Activated naive CD4-positive, alpha-beta T cell treated with anti-CD3 and anti-CD28 coated beads, Interleukin-2, amount 50 U/mL, for 24 hours (primary cell): ENCODE results near the gene DDX43.

ENCODE experiments used
- H3K27ac Mint-ChIP-seq: one replicate; pipeline ENCODE4 v1.8.0; 2021; ENCODE audit warnings: mild to moderate bottlenecking, mixed read lengths
- H3K27me3 Mint-ChIP-seq: one replicate; pipeline ENCODE4 v1.8.0; 2021; ENCODE audit warnings: mixed read lengths
- H3K36me3 Mint-ChIP-seq: one replicate; pipeline ENCODE4 v1.8.0; 2021; ENCODE audit warnings: mixed read lengths
- H3K4me1 Mint-ChIP-seq: one replicate; pipeline ENCODE4 v1.8.0; 2021; ENCODE audit warnings: mixed read lengths
- H3K4me3 Mint-ChIP-seq: one replicate; pipeline ENCODE4 v1.8.0; 2021; ENCODE audit warnings: mild to moderate bottlenecking, mixed read lengths
- H3K9me3 Mint-ChIP-seq: one replicate; pipeline ENCODE4 v1.8.0; 2021; ENCODE audit warnings: mixed read lengths

DDX43 gene

DNA sequence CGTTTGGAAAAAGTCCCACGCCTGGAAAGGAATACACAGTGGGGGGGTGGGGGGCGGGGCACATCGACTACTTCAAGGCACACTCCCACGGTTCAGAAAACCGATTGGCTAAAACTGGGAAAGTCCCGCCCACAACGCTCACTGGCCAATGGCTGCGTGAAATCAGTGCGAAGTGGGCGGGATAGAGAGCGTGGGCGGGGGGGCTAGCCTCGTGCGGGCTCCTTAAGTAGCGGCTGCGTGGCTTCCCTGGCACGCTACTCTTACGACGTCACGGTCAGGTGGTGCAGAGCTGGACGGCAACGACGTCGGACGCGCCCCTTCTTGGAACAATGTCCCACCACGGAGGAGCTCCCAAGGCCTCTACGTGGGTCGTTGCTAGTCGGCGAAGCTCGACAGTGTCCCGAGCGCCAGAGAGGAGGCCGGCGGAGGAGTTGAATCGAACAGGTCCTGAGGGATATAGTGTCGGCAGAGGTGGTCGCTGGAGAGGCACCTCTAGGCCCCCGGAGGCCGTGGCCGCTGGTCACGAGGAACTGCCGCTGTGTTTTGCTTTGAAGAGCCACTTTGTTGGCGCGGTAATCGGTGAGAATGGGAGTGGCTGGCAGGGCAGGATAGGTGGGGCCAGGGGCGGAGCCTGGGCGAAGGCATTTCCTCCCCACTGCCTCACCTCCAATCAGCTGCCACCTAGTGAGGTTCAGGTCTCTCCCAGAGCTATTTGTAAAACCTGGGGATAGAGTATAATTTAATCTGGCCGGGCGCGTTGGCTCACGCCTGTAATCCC lies at the start of gene DDX43:
DDX43 (plus strand) TSS at position 252 of the 778 bp plus-strand sequence; CDS start at position 330, 78 bp downstream.
- Mint-ChIP-seq H3K4me1 (no peaks in the 10 kb centered on the region), H3K27ac (peak within 1 kb of the TSS; percentile 77), H3K27me3 (peaks cover 2% of the 10 kb centered on the region), H3K4me3 (peak within 1 kb of the TSS; percentile 70), H3K36me3 (no peaks in the 10 kb centered on the region), H3K9me3 (no peaks in the 10 kb centered on the region)

DNA sequence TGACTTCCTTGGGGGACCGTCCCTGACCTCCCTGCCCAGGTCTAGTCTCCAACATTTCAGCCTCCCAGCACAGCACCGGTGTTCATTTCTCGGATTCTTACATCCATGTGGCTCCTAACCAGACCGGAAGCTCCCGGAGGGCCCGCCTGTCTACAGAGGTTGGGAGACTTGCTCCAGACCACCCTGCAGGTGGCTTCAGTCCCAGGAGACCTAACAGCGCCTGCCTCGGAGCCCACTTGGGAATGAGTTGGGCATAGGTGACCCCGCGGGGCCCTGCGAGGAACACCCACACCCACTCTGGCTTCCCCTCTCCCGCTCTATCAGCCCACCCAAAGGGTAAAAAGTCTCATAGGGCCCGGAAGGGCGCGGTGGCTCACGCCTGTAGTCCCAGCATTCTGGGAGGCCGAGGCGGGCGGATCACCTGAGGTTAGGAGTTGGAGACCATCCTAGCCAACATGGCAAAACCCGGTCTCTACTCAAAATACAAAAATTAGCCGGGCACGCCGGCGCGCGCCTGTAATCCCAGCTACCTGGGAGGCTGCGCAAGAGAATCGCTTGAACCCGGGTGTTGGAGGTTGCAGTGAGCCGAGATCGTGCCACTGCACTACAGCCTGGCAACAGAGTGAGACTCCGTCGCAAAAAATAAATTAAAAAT lies 46.0 kb upstream of the DDX43 start:
- H3K9me3 Mint-ChIP-seq: no peaks in the 10 kb centered on the region
- no peaks in the 10 kb centered on the region for H3K4me1 Mint-ChIP-seq
- no peak overlapping the region for H3K4me3 Mint-ChIP-seq
- H3K27ac Mint-ChIP-seq: no peak overlapping the region
- H3K36me3 Mint-ChIP-seq: no peaks in the 10 kb centered on the region
- H3K27me3 Mint-ChIP-seq: peaks cover 24% of the 10 kb centered on the region

DNA sequence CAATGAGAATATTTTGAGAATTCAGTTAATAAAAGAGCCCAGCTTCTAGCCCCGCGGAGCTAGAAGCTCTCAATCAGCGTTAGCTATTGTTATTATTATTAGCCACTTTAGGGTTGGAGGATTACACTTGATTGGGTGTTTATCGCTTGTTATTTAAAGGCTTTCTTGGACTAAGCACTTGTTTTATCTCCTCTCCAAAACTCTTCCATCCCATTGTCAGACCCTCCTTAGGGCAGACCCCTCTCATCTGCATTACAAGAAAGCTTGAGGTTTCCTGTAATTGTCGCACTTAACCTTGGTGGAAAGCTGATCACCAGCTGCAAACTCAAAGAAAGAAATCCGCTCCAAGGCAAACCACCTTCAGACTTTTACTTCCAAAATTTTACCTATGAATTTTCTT lies 45.3 kb upstream of the DDX43 start:
- no peaks in the 10 kb centered on the region for H3K4me1 Mint-ChIP-seq
- no peaks in the 10 kb centered on the region for H3K9me3 Mint-ChIP-seq
- no peak overlapping the region for H3K4me3 Mint-ChIP-seq
- no peak overlapping the region for H3K27ac Mint-ChIP-seq
- no peaks in the 10 kb centered on the region for H3K36me3 Mint-ChIP-seq
- H3K27me3 Mint-ChIP-seq: peaks cover 24% of the 10 kb centered on the region

DNA sequence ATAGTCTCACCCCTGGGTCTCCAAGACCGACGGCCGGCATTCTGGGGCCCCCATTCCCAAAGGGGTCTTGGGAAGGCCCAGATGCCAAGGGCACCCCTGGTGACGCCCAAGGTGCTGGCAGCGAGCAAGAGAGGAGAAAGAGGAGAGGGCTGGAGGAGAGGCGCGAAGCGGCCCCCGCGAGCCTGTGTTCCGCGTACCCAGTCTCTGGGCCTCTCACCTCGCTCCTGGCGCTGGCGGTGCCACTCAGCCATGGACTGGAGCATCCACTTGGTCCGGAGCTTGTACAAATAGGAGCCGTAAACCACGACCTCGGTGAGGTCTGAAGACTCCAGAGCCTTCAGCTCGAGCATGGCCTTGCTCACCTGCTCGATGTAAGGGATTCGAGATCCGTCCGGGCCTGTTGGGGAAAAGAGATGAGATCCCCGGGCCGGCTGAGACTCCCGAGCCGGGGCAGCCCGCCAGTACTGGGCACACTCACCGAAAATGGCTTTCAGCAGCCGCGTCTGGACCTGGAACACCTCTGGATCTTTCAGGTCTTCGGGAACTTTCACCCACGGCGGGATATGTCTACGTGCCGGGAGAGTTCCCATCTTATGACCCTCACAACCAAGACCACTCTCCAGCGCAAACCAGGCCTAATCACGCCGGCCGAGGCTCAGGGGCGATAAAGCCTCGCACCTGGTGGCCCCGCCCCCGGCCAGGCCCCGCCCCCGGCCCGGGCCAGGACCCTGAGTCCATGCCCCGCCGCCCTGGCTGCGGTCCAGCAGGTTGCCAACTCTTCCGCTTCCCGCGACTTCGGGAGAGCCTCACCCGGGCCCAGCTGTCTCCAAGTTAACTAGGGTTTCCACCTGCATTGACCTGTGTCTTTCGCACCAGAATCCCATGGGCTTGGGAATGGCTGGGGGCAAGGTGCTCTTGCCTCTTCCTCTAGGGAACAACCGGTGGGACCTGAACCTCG lies 40.7 kb upstream of the DDX43 start, which contains the start of gene DPPA5:
DPPA5 (minus strand) TSS at position 641 of the 958 bp plus-strand sequence; CDS start at position 590, 51 bp downstream.
- Mint-ChIP-seq H3K27me3 (peaks cover 11% of the 10 kb centered on the region), H3K36me3 (no peaks in the 10 kb centered on the region), H3K4me1 (no peaks in the 10 kb centered on the region), H3K27ac (no peak within 1 kb of the TSS), H3K9me3 (no peaks in the 10 kb centered on the region), H3K4me3 (no peak within 1 kb of the TSS)

DNA sequence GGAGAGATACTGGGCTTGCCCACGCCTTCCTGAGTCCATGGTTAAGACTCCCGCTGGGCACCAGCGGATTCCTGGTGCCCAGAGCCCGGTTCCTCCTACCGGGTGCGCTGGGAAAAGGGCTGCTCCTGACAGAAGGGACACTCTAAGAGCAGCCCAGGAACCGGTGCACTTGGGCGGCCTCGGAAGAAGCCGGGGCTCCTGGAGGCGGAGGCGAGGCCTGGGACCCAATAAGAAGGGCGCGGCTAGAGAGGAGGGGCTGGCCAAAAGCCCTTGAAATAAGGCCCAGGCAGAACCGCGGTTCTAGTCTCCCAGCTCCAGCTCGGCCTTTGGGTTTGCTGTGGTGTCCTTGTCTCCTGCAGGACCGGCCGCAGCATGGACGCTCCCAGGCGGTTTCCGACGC lies 32.3 kb upstream of the DDX43 start, which contains the start of gene KHDC3L:
KHDC3L (plus strand) TSS at position 301 of the 400 bp plus-strand sequence; CDS start at position 373, 72 bp downstream.
- no peaks in the 10 kb centered on the region for H3K9me3 Mint-ChIP-seq
- H3K27ac Mint-ChIP-seq: no peak within 1 kb of the TSS
- H3K27me3 Mint-ChIP-seq: peaks cover 2% of the 10 kb centered on the region
- H3K4me3 Mint-ChIP-seq: no peak within 1 kb of the TSS
- H3K4me1 Mint-ChIP-seq: no peaks in the 10 kb centered on the region
- H3K36me3 Mint-ChIP-seq: no peaks in the 10 kb centered on the region

DNA sequence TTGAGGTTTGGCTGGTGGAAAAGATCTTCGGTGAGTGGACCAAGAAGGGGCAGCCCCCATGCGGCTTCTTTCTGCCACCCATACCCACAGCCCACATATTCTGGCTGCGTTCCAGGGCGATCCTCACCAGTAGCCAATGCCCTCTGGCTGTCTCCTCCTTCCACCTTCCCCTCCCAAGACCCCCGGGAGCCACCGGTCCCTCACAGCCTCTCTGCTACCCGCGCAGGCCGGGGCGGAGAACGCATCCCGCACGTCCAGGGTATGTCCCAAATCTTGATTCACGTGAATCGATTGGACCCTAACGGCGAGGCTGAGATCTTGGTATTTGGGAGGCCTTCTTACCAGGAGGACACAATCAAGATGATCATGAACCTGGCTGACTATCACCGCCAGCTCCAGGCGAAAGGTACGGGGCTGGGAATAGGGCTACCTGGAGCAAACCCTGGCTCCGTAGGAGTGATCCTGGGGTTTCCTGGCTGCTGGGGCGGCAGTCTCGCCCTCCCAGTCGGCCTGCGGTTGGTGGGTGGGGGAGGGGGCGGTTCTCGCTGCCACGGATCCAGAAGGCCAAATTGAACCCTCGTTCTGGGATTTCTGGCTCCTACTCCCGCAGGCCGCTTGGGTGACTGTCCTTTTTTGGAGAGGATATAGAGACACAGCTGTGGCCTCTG lies 31.6 kb upstream of the DDX43 start:
- peaks cover 2% of the 10 kb centered on the region for H3K27me3 Mint-ChIP-seq
- H3K4me1 Mint-ChIP-seq: no peaks in the 10 kb centered on the region
- H3K36me3 Mint-ChIP-seq: no peaks in the 10 kb centered on the region
- H3K9me3 Mint-ChIP-seq: no peaks in the 10 kb centered on the region
- no peak overlapping the region for H3K27ac Mint-ChIP-seq
- H3K4me3 Mint-ChIP-seq: no peak overlapping the region

DNA sequence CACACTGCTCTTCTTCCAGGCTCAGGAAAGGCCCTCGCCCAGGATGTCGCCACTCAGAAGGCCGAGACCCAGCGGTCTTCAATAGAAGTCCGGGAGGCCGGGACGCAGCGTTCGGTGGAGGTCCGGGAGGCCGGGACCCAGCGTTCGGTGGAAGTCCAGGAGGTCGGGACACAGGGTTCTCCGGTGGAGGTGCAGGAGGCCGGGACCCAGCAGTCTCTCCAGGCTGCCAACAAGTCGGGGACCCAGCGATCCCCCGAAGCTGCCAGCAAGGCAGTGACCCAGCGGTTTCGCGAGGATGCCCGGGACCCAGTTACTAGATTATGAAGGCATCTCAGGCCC lies 31.1 kb upstream of the DDX43 start:
- Mint-ChIP-seq H3K36me3 (no peaks in the 10 kb centered on the region), H3K4me3 (no peak overlapping the region), H3K27ac (no peak overlapping the region), H3K9me3 (no peaks in the 10 kb centered on the region), H3K27me3 (peaks cover 2% of the 10 kb centered on the region), H3K4me1 (no peaks in the 10 kb centered on the region)

DNA sequence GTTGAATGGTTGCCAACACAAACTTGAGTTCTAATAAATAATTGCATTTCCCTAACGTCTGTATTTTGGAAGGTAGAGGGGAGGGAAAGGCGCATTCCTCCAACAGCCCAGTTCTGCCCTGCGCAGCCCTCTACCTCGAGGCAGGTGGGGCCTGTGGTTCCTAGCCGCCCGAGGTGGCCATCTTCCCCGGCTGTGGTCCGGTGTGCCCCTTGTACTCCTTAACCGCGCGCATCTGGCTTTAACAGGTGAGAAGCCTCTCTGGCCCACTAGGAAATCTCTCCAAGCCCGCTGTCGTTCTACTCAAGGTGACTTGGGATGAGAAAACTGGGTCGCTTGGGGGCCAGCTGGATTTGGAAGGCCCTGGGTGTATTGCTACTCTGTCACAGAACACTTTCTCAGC lies 30.5 kb upstream of the DDX43 start:
- H3K36me3 Mint-ChIP-seq: no peaks in the 10 kb centered on the region
- H3K9me3 Mint-ChIP-seq: no peaks in the 10 kb centered on the region
- H3K27ac Mint-ChIP-seq: no peak overlapping the region
- no peaks in the 10 kb centered on the region for H3K4me1 Mint-ChIP-seq
- H3K27me3 Mint-ChIP-seq: peaks cover 2% of the 10 kb centered on the region
- no peak overlapping the region for H3K4me3 Mint-ChIP-seq

DNA sequence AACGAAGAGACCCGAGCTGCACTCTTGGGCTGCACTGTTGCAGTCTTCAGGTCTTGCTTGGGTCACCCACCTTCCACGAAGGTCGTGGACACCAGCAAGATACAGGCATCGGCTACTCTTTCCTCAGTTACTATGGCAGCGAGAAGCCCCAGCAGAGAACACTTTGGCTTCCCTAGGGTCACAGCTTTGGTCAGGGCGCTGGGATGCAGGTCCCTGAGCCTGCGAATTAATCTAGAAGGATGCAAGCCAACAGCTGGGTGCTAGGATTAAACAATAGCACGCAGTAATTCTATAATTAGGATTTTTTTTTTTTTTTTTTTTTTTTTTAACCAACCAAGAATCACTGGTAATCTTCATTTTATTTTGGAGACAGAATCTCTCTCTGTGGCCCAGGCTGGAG lies 30.1 kb upstream of the DDX43 start:
- no peaks in the 10 kb centered on the region for H3K36me3 Mint-ChIP-seq
- H3K27me3 Mint-ChIP-seq: peaks cover 2% of the 10 kb centered on the region
- H3K4me3 Mint-ChIP-seq: no peak overlapping the region
- no peaks in the 10 kb centered on the region for H3K4me1 Mint-ChIP-seq
- no peak overlapping the region for H3K27ac Mint-ChIP-seq
- H3K9me3 Mint-ChIP-seq: no peaks in the 10 kb centered on the region

DNA sequence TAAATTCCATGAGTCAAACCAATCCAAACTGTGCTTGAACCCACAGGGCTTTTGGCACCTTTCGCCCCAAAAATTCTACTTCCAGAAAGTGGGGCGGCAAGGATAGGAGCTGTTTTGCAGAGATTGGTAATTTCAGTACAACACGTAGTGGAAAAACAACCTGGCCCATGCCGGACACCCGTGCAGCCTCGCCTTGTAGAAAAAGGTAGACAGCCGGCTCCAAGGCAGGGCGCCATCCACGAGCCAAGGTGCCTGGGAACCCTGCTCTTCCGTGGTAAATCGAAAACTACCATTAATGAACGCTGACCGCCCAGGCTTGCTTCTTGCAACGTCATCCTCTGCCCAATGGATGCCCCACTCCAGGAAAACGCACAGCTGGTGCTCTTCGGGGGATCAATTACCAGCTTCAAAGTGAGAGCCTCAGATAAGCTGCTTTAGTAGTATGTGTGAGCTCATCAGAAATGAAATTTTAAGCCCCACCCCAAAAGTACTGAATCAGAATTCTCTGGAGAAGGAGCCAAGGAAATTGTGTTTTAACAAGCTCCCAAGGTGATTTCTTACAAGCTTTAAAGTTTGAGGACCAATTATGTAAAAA lies 26.8 kb upstream of the DDX43 start:
- Mint-ChIP-seq H3K9me3 (no peaks in the 10 kb centered on the region), H3K36me3 (no peaks in the 10 kb centered on the region), H3K27me3 (peaks cover 2% of the 10 kb centered on the region), H3K27ac (no peak overlapping the region), H3K4me1 (no peaks in the 10 kb centered on the region), H3K4me3 (no peak overlapping the region)

DNA sequence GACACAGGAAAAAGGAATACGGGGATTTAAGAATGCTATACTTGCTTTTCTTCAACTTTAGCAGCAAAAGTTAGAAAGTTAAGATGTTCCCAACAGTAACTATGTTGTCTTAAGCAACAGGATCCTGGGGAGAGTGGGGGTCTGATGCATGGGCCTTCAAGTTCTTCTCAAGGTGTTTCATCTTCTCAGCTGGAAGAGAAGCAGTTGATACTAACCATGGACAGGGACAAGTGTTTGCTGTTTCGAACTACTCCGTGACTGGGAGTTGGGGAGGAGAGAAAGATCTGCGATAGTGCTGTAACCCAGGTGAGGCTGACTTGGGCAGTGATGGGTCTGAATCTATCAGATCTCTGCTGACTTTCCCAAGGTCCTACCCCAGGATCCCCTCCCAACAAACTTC lies 26.0 kb upstream of the DDX43 start:
- Mint-ChIP-seq H3K9me3 (no peaks in the 10 kb centered on the region), H3K27ac (no peak overlapping the region), H3K36me3 (no peaks in the 10 kb centered on the region), H3K4me3 (no peak overlapping the region), H3K27me3 (peaks cover 2% of the 10 kb centered on the region), H3K4me1 (no peaks in the 10 kb centered on the region)

DNA sequence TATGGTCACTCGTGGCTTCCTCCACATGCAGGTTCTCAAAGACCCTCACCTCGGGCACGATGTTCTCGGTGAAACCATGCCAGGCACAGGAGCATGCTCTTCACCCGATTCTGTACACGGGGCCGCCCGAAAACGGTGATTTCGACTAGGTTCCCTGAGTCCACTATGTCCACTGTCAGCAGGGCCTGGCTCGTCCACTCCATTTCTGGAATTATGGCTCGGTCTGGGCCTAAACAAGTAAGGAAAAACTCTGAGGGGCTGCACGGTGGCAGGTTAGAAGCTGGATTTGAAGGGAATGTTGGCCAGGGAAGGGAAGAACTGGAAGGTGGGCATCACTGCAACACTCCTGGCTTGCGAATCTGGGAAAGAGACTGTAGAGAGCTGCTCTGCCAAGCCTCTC lies 25.5 kb upstream of the DDX43 start:
- H3K27ac Mint-ChIP-seq: no peak overlapping the region
- no peaks in the 10 kb centered on the region for H3K4me1 Mint-ChIP-seq

DNA sequence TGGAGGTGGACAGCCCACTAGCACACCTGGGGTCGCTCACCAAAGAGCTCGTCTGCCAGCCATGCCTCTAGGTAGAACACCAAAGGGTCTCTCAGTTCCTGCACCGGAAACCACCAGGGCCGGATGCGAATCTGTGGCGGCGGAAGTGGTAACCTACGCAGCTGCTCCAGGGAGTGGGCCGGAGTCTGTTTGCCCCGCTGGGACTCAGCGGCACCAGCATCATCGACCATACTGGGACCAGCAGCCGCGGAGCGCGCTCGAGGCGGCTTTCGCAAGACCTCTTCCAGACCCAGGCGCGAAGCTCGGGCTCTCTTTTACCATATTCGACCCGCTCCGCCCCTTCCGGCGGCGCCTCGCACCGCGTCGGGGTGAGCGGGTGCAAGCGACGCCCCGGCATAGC lies 25.1 kb upstream of the DDX43 start, which contains the start of gene OOEP:
OOEP (minus strand) TSS at position 335 of the 400 bp plus-strand sequence; CDS start at position 230, 105 bp downstream.
- Mint-ChIP-seq H3K36me3 (no peaks in the 10 kb centered on the region), H3K27me3 (peaks cover 2% of the 10 kb centered on the region), H3K4me3 (no peak within 1 kb of the TSS), H3K27ac (no peak within 1 kb of the TSS), H3K9me3 (no peaks in the 10 kb centered on the region), H3K4me1 (no peaks in the 10 kb centered on the region)

More for the DNA sequence above, 25.5 kb upstream of the DDX43 start:
- H3K36me3 Mint-ChIP-seq: no peaks in the 10 kb centered on the region
- no peaks in the 10 kb centered on the region for H3K9me3 Mint-ChIP-seq
- H3K4me3 Mint-ChIP-seq: no peak overlapping the region
- peaks cover 2% of the 10 kb centered on the region for H3K27me3 Mint-ChIP-seq

DNA sequence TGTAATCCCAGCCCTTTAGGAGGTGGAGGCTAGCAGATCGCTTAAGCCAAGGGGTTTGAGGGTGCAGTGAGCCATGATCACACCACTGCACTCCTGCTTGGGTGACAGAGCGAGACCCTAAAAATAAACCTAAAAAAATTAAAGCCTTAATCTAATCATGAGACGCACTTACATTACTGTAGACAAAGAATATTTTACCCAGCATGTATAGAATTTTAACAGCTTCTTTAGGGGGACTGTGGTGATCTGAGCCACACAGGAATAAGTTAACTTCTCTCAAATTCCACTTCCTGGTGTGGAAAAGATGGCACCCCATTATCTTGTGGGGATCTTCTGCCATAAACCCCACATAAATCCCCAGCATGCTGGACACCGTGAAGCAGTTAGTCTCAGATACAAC lies 22.6 kb upstream of the DDX43 start:
- Mint-ChIP-seq H3K27me3 (no peaks in the 10 kb centered on the region), H3K4me1 (no peaks in the 10 kb centered on the region), H3K4me3 (no peak overlapping the region), H3K9me3 (no peaks in the 10 kb centered on the region), H3K27ac (no peak overlapping the region), H3K36me3 (no peaks in the 10 kb centered on the region)

DNA sequence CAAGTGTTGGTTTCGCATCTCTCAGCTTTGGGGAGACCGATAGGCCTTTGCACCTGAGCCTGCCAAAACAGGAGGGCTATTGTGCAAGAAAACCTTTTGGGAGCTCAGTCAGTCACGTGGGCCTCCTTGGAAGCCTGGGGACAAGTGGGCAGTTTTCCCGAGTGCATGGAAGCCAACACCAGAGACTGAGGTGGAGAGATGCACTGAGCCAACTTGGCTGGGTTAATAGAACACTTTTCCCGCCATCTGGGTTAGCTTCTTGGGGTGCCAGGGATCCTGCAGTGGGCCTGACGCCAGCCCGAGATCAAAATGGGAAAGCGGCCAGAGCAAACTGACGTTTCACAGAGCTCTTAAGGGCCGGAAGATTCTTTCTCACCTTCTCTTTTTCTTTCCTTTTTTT lies 22.1 kb upstream of the DDX43 start:
- Mint-ChIP-seq H3K4me1 (no peaks in the 10 kb centered on the region), H3K4me3 (no peak overlapping the region), H3K9me3 (no peaks in the 10 kb centered on the region), H3K27ac (no peak overlapping the region), H3K36me3 (no peaks in the 10 kb centered on the region), H3K27me3 (no peaks in the 10 kb centered on the region)
